GM18907 (cell line): ENCODE data around the gene ARMC3.
"Not testable (repeated sequence)": the region's sequence is repeated elsewhere in the genome, so short reads cannot be mapped to it uniquely, and the experiment has no call there.

Experiments used
- ATAC-seq: cut with Tn5 transposase; IDR thresholded peaks from one replicate; pipeline ENCODE4 v1.9.1; 2021; ENCODE audit warnings: mild to moderate bottlenecking, moderate library complexity; ENCODE audit not compliant: unreplicated experiment

The ARMC3 gene

GRCh38 chr10:23038172-23038571 is 110.3 kb downstream of the ARMC3 start:
- no peak for ATAC-seq

- ATAC-seq = no peak
Observed at GRCh38 chr10:23040002-23040401, 112.1 kb downstream of the ARMC3 start.

- ATAC-seq = no peak
Observed at GRCh38 chr10:23046027-23046426, 118.2 kb downstream of the ARMC3 start.

- ATAC-seq = no peak
Observed at GRCh38 chr10:23047201-23048050, 119.6 kb downstream of the ARMC3 start.

GRCh38 chr10:23048191-23048590 is 120.3 kb downstream of the ARMC3 start:
- ATAC-seq = no peak

- no peak for ATAC-seq
Observed at GRCh38 chr10:23051278-23051677, 123.4 kb downstream of the ARMC3 start.

- no peak for ATAC-seq
Observed at GRCh38 chr10:23051855-23052331, 124.0 kb downstream of the ARMC3 start.

- no peak for ATAC-seq
Observed at GRCh38 chr10:23053036-23053435, 125.2 kb downstream of the ARMC3 start.

GRCh38 chr10:23055424-23056185 is 127.8 kb downstream of the ARMC3 start:
- no peak for ATAC-seq

GRCh38 chr10:23056186-23056579 is 128.3 kb downstream of the ARMC3 start:
- no peak for ATAC-seq

- no peak for ATAC-seq
Observed at GRCh38 chr10:23058366-23058765, 130.5 kb downstream of the ARMC3 start.

GRCh38 chr10:23060918-23061317 is 133.1 kb downstream of the ARMC3 start:
- no peak for ATAC-seq

GRCh38 chr10:23063045-23063972 is 135.5 kb downstream of the ARMC3 start:
- ATAC-seq = no peak

- no peak for ATAC-seq
Observed at GRCh38 chr10:23063973-23064812, 136.3 kb downstream of the ARMC3 start.

- ATAC-seq = not testable (repeated sequence)
Observed at GRCh38 chr10:23064813-23065114, 136.9 kb downstream of the ARMC3 start.

- no peak for ATAC-seq
Observed at GRCh38 chr10:23065181-23065948, 137.5 kb downstream of the ARMC3 start.

GRCh38 chr10:23067337-23067736 is 139.5 kb downstream of the ARMC3 start:
- ATAC-seq = no peak

- ATAC-seq = peak; percentile 74
Observed at GRCh38 chr10:23067939-23068775, 140.3 kb downstream of the ARMC3 start.
